Neural progenitor cell (in vitro differentiated cells): ENCODE data around the gene NOXO1. TPM values are rescaled to one million over a fixed set of nuclear protein-coding genes. Genes with fewer than 3 reads are reported as not detected.

Source experiments
- DNase-seq: peaks from one replicate; pipeline ENCODE4 v3.0.0-alpha.2; 2016; ENCODE audit warnings: low spot score
- H2AFZ ChIP-seq: fragments of 200-600 bp; sonication (generic); replicated peaks from 2 replicates; pipeline ENCODE4 v1.6.1; 2016; ENCODE audit warnings: antibody characterized with exemption
- H3F3A ChIP-seq: fragments of 200-600 bp; sonication (generic); 2 replicates; pipeline ENCODE4 v1.6.1; 2016; ENCODE audit warnings: antibody characterized with exemption, low read depth
- H3K27ac ChIP-seq: fragments of 200-600 bp; sonication (generic); 2 replicates; pipeline ENCODE4 v1.5.1; 2016; ENCODE audit warnings: mild to moderate bottlenecking
- H3K27me3 ChIP-seq: fragments of 200-600 bp; sonication (generic); 2 replicates; pipeline ENCODE4 v1.6.1; 2016; ENCODE audit warnings: mild to moderate bottlenecking, moderate library complexity
- H3K36me3 ChIP-seq: fragments of 200-600 bp; sonication (generic); 2 replicates; pipeline ENCODE4 v1.5.1; 2016
- H3K4me1 ChIP-seq: fragments of 200-600 bp; sonication (generic); 2 replicates; pipeline ENCODE4 v1.6.1; 2016; ENCODE audit warnings: mixed run types
- H3K4me2 ChIP-seq: fragments of 200-600 bp; sonication (generic); 2 replicates; pipeline ENCODE4 v1.6.1; 2016
- H3K4me3 ChIP-seq: fragments of 200-600 bp; sonication (generic); 2 replicates; pipeline ENCODE4 v1.5.1; 2016
- H3K79me2 ChIP-seq: fragments of 200-600 bp; sonication (generic); 2 replicates; pipeline ENCODE4 v1.6.1; 2016; ENCODE audit warnings: low read depth
- H3K9ac ChIP-seq: fragments of 200-600 bp; sonication (generic); 2 replicates; pipeline ENCODE4 v1.6.1; 2016
- H3K9me3 ChIP-seq: fragments of 200-600 bp; sonication (generic); 2 replicates; pipeline ENCODE4 v1.5.1; 2016; ENCODE audit warnings: low read depth
- H4K20me1 ChIP-seq: fragments of 200-600 bp; sonication (generic); 2 replicates; pipeline ENCODE4 v1.6.1; 2016; ENCODE audit warnings: low read depth
- H3K27ac Mint-ChIP-seq: 3 replicates; pipeline ENCODE4 v1.8.0; 2021; ENCODE audit warnings: mixed read lengths
- H3K27me3 Mint-ChIP-seq: 2 replicates; pipeline ENCODE4 v1.8.0; 2022; ENCODE audit warnings: low read depth, mild to moderate bottlenecking, inconsistent platforms, moderate library complexity, mixed read lengths; ENCODE audit not compliant: insufficient read depth
- H3K36me3 Mint-ChIP-seq: 3 replicates; pipeline ENCODE4 v1.8.0; 2021; ENCODE audit warnings: mixed read lengths
- H3K4me1 Mint-ChIP-seq: 3 replicates; pipeline ENCODE4 v1.8.0; 2021; ENCODE audit warnings: mixed read lengths
- H3K4me3 Mint-ChIP-seq: 3 replicates; pipeline ENCODE4 v1.8.0; 2021; ENCODE audit warnings: mild to moderate bottlenecking, moderate library complexity, mixed read lengths
- H3K9me3 Mint-ChIP-seq: 3 replicates; pipeline ENCODE4 v1.8.0; 2020; ENCODE audit warnings: mixed read lengths
- EZH2 ChIP-seq: fragments of 200-600 bp; sonication (generic); IDR thresholded peaks from 2 replicates; pipeline ENCODE4 v1.6.1; 2017; ENCODE audit warnings: antibody characterized with exemption, mild to moderate bottlenecking, moderate library complexity
- EZH2phosphoT487 ChIP-seq: fragments of 200-600 bp; sonication (generic); IDR thresholded peaks from 2 replicates; pipeline ENCODE4 v1.6.1; 2017; ENCODE audit warnings: antibody characterized with exemption
- total RNA-seq: library from RNA; depleted of rRNA; stranded (reverse); fragments of >200 nt; gene quantifications from 2 replicates; pipeline ENCODE4 v1.2.3, GENCODE V29; 2015; ENCODE audit warnings: low replicate concordance
- TF ChIP-seq, protein P1 (sequence below): fragments of 200-600 bp; sonication (generic); IDR thresholded peaks from 2 replicates; pipeline ENCODE4 v1.5.1; 2017; ENCODE audit warnings: antibody characterized with exemption, mild to moderate bottlenecking

Gene NOXO1
- total RNA-seq, 1 donor from 2014 or later: not detected

- H3K79me2 ChIP-seq: peaks cover 14% of the 10 kb centered on the region
- Mint-ChIP-seq H3K27me3 (peaks cover 27% of the 10 kb centered on the region), H3K27ac (peak within 1 kb of the TSS; percentile 10), H3K36me3 (peaks cover 10% of the 10 kb centered on the region), H3K9me3 (no peaks in the 10 kb centered on the region), H3K4me3 (peak within 1 kb of the TSS; percentile 89), H3K4me1 (peaks cover 30% of the 10 kb centered on the region)
- peak within 1 kb of the TSS; percentile 95 for H3K4me3 ChIP-seq
- peak within 1 kb of the TSS; percentile 93 for H3K4me2 ChIP-seq
- H3K27ac ChIP-seq: peak within 1 kb of the TSS; percentile 41
- H3K27me3 ChIP-seq: peaks cover 56% of the 10 kb centered on the region
- TF ChIP-seq EZH2phosphoT487: no peak
- TF ChIP-seq, protein P1, sequence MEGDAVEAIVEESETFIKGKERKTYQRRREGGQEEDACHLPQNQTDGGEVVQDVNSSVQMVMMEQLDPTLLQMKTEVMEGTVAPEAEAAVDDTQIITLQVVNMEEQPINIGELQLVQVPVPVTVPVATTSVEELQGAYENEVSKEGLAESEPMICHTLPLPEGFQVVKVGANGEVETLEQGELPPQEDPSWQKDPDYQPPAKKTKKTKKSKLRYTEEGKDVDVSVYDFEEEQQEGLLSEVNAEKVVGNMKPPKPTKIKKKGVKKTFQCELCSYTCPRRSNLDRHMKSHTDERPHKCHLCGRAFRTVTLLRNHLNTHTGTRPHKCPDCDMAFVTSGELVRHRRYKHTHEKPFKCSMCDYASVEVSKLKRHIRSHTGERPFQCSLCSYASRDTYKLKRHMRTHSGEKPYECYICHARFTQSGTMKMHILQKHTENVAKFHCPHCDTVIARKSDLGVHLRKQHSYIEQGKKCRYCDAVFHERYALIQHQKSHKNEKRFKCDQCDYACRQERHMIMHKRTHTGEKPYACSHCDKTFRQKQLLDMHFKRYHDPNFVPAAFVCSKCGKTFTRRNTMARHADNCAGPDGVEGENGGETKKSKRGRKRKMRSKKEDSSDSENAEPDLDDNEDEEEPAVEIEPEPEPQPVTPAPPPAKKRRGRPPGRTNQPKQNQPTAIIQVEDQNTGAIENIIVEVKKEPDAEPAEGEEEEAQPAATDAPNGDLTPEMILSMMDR: peak; percentile 44
- peak within 1 kb of the TSS; percentile 93 for H3K9ac ChIP-seq
- peaks cover 33% of the 10 kb centered on the region for H4K20me1 ChIP-seq
- peak; percentile 99 for DNase-seq
- H3K4me1 ChIP-seq: peaks cover 37% of the 10 kb centered on the region
- no peaks in the 10 kb centered on the region for H3K36me3 ChIP-seq
- peaks cover 29% of the 10 kb centered on the region for H3F3A ChIP-seq
- H3K9me3 ChIP-seq: no peaks in the 10 kb centered on the region
- peak within 1 kb of the TSS; percentile 93 for H2AFZ ChIP-seq
Measured at GRCh38 chr16:1983544-1984346, 2.5 kb upstream of the NOXO1 start, which contains the start of gene GFER. GFER (plus strand) TSS chr16:1984193; CDS start chr16:1984219, 26 bp downstream.

- no peak overlapping the region for H3K27ac ChIP-seq
Measured at GRCh38 chr16:1982991-1983543, 1.8 kb upstream of the NOXO1 start.

GRCh38 chr16:1982013-1982433 is 754 bp upstream of the NOXO1 start:
- Histone ChIP-seq H3K4me1 (peaks cover 37% of the 10 kb centered on the region), H2AFZ (no peak overlapping the region), H3K79me2 (peaks cover 14% of the 10 kb centered on the region), H3K4me2 (peak overlapping the region; percentile 42), H3K4me3 (no peak overlapping the region), H3K27me3 (peaks cover 56% of the 10 kb centered on the region), H3K9ac (no peak overlapping the region), H3K9me3 (no peaks in the 10 kb centered on the region), H4K20me1 (peaks cover 43% of the 10 kb centered on the region), H3K27ac (no peak overlapping the region), H3F3A (peaks cover 26% of the 10 kb centered on the region), H3K36me3 (no peaks in the 10 kb centered on the region)
- Mint-ChIP-seq H3K27me3 (peaks cover 24% of the 10 kb centered on the region), H3K4me1 (peaks cover 27% of the 10 kb centered on the region), H3K4me3 (peak overlapping the region; percentile 82), H3K9me3 (no peaks in the 10 kb centered on the region), H3K27ac (no peak overlapping the region), H3K36me3 (peaks cover 8% of the 10 kb centered on the region)
- TF ChIP-seq EZH2 (no peak), EZH2phosphoT487 (no peak)
- TF ChIP-seq, protein P1: no peak
- no peak for DNase-seq

More at GRCh38 chr16:1982991-1983543, 1.8 kb upstream of the NOXO1 start:
- DNase-seq: no peak
- peaks cover 27% of the 10 kb centered on the region for H3K4me1 Mint-ChIP-seq
- peaks cover 56% of the 10 kb centered on the region for H3K27me3 ChIP-seq
- H3K4me2 ChIP-seq: peak overlapping the region; percentile 93
- no peaks in the 10 kb centered on the region for H3K9me3 Mint-ChIP-seq
- peak overlapping the region; percentile 10 for H3K27ac Mint-ChIP-seq
- H3F3A ChIP-seq: peaks cover 26% of the 10 kb centered on the region
- peaks cover 37% of the 10 kb centered on the region for H4K20me1 ChIP-seq
- peaks cover 8% of the 10 kb centered on the region for H3K36me3 Mint-ChIP-seq
- peak overlapping the region; percentile 95 for H3K4me3 ChIP-seq
- H3K9ac ChIP-seq: no peak overlapping the region
- H3K79me2 ChIP-seq: peaks cover 14% of the 10 kb centered on the region
- H3K4me1 ChIP-seq: peaks cover 37% of the 10 kb centered on the region
- peak overlapping the region; percentile 90 for H2AFZ ChIP-seq
- no peaks in the 10 kb centered on the region for H3K36me3 ChIP-seq
- no peak for TF ChIP-seq EZH2phosphoT487
- TF ChIP-seq, protein P1: no peak
- peaks cover 24% of the 10 kb centered on the region for H3K27me3 Mint-ChIP-seq
- H3K9me3 ChIP-seq: no peaks in the 10 kb centered on the region
- H3K4me3 Mint-ChIP-seq: peak overlapping the region; percentile 82
